Activated T-cell treated with anti-CD3 and anti-CD28 coated beads for 48 hours (primary cell): ENCODE results near the gene RBM17.
A peak's percentile ranks its signal among the peaks of the same experiment; 100 is the strongest.
"Not testable (repeated sequence)": the region's sequence is repeated elsewhere in the genome, so short reads cannot be mapped to it uniquely, and the experiment has no call there.

ENCODE experiments used
- DNase-seq: peaks from one replicate; pipeline ENCODE4 v3.0.0-alpha.2; 2020; ENCODE audit warnings: low read depth

Gene RBM17

DNA sequence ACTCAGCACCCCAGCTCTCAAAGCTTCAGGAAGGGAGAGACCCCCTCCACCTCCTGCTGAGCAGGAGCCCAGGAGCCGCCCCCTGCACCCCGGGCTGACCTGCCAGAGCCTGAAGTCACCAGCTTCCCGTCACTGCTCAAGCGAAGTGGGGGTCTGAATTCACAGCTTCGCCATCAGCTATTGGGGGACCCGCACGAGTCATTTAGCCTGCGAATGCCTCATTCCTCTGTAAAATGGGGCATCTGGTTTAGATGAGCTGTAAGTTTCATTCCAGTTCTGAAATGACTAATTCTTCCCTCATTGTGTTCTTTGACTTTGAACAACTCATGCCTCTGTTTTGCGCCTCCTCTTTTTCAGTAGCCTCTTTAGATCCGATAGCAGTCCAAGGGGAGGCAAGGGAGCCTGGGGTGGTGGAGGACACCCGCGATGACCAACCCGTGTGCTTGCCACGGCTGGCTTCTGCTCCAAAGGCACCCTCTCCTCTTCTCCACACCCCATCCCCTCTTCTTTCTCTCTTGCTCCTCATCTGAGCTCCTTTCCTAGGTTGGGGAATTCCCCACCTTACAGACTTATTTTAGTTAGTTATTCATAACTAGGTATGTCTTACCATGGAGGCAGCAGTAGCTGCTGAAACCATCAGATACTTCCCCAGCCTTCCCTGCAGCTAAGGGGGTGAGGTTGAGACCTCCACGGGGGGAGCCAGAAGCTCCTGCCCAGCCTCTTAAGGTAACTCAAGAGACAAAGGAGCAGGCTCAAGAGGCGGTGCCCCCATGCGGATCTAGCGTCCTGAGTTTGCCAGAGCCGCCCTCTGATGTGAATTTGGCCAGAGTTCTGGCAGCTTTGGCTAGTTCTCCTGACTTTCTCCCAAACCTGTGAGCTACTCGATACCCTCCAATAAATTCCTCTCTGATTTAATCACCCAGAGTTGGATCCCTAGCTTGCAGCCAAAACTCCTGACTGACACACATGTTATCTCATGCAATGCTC, 47.7 kb downstream of the RBM17 start:
- peak; percentile 69 for DNase-seq

DNA sequence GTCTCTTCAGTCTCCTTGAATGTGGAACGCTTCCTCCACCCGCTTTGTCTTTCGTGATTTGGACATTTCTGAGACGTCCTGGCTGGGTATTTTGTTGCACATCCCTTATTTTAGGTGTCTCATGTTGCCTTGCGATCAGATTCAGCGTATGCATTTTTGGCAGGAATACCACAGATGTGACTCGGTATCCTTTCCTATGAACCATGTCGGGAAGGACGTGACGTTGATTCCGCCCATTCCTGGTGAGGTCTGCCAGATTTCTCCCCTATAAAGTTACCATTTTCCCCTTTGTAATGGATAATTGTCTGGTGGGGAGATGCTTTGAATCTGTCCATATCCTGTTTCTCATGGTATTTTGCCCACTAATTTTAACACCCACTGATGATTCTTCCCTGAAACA, 49.6 kb downstream of the RBM17 start:
- DNase-seq = no peak

DNA sequence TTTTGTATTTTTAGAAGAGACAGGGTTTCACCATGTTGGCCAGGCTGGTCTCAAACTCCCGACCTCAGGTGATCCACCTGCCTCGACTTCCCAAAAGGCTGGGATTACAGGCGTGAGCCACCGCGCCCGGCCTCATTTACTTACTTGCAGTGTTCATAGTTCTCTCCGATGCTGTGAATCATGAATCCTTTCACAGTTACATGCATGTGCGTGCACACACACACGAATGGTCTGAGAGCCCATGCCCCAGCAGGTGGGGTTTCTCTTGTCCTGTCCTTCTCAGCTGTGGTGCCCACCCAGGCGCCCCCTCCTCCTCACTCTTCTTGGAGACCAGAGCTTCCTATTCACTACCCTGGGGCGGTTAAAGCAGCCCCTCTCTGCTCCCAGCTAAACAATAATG, 50.6 kb downstream of the RBM17 start:
- DNase-seq = no peak

DNA sequence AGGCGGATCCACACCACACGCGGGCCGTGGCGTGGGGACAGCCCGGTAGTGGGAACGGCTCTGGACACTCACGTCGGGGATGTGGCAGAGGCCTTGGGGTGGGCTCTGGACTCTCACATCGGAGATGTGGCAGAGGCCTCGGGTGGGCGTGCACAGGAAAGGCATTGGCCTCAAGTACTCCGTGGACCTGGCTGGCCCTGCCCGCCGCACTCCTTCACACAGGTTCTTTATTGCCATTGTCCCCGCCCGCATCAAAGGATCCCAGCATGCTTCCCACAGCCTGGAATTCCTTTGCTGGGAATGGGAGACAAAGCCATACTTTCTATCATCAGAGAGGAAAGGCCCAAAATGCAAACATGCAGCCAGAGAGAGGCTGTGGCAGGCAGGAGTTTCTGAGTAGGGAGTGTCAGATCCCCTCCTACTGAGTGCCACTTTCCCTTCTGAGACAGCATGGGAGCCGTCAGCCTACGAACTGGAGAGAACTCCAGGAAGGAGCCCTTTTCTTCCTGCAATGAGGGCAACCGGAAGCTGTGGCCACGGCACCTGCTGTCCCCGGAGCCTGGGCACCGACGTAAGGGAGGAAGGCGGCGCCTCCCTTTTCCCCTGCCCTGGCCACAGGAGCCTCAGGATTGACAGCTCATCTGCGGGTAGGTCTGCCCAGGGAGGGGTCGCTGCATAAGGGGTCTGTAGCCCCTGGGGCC, 51.5 kb downstream of the RBM17 start:
- no peak for DNase-seq

DNA sequence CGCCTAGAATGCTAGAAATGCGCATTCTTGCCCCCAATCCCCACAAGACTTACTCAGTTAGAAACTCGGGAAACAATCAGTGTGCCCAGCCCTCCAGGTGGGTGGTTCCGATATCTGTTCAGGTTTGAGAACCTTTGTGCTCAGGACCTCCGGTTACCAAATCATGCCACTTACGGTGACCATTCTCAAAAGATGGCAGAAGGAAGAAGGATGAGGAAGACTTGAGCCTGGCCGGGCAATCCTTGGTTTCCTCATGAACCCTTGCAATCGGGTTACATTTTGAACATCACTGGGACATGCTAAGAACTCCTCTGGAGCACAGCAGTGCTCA, 52.1 kb downstream of the RBM17 start:
- DNase-seq = no peak

DNA sequence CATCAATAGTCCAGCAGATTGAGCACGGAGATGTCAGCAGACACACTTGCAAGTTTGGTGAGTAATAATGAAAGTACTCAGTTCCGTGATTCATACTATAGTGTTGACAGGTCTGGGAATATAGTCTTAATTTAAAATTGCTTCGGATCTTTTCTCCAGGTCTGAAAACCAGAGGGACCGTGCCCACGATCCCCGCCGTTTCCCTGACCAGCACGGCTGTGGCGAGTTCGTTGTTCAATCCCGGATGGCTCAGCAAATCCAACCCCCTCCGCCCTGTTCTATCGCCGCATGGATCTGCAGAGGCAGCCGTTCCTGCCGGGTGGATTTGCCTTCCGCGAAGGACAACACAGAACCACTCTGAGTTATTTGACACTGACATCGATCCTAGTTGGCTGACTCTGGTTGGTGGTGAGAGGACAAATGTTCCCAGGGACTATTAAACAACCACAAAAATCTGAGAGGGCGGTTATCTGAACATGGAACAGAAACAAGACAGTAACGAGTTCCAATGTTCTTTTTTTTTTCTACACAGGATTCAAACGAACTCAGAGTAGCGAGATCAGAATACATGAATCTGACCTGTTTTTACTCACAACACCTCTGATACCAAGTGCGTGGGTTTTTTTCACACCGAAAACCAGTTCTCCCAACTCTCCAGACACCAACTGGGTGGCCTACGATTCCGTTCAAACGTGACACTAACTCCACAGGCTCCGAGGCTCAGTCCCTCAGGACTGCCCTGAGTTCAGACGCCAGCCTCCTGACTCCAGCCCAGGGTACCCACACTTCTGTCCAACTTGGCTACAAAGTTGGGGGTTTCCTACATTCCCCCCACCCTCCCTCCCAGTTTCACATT, 52.7 kb downstream of the RBM17 start:
- DNase-seq = no peak

DNA sequence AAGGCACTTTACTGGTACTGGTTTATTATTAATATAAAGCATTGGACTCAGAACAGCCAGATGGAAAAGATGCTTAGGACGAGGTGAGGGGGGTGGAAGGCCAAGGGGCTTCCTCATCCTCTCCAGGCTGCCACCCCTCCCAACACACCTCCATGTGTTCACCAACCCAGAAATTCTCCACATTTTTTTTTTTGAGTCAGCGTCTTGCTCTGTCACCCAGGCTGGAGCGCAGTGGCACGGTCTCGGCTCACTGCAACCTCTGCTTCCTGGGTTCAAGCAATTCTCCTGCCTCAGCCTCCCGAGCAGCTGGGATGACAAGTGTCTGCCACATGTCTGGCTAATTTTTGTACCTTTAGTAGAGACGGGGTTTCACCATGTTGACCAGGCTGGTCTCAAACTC, 53.4 kb downstream of the RBM17 start:
- not testable (repeated sequence) for DNase-seq

DNA sequence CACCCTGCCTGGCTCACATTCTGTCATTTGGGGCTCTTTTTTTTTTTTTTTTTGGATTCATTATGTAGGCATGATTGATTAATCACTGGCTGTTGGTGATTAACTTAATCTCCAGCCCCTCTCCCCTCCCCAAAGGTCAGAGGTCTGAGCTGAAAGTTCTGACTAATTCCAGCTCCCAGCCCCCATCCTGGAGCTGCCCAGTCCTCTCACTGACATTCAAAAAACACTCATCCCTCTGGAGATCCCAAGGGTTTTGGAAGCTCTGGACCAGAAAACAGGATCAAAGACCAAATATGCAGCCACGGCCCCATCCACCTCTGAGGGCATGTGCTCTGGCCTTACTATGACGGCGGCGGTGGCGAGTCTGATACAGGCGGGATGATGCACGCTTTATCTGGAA, 53.8 kb downstream of the RBM17 start:
- no peak for DNase-seq

DNA sequence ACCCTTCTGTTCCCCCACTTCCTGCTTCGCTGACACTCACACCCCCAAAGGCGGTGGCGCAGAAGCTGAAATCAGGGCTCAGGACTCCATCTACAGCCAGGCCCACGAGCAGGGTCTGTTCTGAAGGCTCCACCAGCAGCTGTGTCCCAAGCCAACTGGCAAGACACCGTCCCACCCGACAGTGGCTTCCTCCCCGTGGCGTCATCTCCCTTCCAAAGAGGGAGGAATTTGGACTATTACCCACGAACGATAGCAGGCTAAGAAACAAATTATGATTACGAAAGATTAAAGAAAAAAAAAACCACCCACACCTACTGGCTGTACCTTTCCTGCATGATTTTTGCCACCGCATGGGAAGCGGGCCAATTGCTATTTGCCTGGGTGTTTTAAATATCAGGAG, 54.3 kb downstream of the RBM17 start:
- no peak for DNase-seq

DNA sequence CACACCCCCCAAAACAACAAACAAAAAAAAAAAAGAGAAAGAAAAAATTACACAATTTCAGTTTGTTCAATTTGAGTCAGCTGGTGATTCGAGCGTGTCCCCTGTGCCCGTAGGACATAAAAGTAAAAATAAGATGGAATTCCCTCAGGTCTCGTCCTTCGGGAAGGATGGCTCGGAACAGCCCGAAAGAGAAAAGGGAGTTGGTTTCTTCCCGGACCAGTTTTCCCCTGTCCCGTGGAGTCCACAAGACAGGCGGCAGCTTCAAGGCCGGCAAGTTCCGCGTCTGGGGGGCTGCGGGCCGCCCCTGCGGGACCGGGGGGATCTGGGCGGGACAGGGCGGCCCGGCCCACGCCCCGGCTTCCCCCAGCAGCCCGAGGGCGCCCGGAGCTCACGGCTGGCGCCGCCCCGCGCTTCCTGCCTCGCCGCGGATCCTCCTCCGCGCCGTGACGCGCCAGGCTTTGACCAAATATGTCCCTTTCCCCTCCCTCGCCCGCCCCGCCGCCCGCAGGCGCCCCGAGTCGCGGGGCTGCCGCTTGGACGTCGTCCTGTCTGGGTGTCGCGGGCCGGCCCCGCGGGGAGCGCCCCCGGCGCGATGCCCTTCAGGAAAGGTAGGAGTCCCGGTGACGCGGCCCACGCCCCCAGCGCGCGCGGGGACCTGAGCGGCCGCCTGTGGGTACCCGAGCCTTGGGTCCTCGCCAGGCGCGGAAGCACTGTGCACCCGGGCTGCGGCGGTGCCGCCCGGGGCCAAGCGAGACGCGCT, 55.8 kb downstream of the RBM17 start:
- peak; percentile 91 for DNase-seq

DNA sequence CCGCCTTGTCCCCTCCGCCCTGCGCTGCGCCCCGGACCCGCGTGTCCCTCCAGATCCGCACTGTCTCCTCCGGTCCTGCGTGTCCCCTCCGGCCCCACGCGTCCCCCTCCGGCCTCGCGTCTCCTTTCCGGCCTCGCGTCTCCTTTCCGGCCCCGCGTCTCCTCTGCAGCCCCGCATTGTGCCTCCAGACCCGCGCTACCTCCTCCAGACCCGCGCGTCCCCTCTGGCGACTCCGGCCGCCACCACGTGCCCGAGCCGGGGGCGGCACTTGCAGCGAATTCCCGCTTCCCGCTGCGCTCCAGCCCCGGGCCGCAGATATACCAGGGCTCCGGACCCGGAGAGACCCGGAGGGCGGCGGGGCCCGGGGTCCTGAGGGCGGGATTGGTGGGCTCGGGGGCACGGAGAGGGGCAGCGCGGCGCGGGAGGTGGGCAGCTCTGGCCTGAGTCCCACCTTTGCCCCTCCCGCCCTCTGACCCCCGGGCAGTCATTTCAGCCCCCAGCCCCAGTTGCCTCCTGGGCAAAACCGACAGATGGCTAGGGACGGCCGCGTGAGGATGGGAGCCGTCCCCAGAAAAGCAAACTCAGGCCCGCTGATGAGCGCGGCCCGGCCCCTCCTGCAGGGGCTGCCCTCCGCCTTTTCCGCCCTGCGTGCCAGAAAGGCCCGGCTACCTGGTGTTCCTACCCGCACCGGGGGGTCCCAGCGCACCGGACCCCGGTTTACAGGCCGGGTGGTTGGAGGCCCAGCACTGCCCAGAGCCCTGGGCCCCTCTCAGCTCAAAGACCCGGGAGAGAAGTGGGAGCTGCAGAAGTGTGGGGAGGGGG, 56.5 kb downstream of the RBM17 start:
- no peak for DNase-seq

DNA sequence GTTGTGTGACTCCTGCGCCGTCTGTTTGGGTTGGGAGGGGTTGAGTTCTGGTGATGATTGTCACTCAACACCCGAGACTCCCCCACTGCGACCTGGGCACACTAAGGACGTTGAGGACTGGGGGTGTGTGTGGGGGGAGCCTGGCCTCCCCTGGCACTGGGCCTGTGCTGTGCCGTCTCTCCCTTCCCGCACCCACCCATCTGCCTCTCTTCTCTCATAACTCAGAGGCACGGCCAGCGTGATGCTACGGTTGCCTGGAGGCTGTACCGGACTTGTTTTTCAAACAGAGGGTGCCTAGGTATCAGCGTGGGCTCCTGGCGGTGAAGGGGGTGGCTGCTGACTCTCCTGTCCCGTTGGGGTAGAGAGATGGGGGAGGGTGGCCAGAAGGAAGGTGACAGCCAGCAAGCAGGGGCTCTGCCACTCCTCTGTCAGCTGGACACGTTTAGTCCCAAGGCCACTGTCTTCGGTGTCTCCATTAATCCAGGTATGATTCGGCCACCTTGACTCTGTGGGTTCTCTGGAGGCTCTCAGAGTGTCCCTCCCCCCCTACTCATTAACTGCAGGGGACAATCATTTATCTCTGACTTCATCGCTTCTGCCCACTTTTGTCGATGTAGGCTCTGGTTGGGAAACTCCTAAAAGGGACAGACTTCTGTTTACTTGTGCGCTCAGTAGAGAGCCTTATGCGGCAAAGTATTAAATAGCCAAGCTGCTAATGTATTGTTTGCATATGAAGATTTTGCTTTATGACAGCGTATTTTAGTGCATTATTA, 57.4 kb downstream of the RBM17 start:
- no peak for DNase-seq

DNA sequence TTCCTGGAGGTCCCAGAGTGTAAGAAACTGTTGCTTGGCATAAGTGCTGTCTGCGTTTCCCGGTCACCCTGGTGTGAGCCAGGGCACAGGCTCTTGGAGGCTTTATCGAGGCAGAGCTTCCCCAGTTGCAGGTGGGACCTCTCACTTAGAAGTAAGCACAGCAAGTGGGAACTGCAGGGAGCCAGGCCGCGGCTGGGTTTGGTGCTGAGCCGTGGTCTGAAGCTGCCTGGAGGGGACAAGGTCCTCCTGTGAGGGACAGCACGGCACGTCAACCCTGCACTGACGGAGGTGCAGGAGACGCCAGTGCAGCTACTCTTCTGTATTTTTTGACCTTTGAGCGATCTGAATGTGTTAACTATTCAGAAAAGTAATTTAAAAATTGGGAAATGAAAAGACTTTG, 58.1 kb downstream of the RBM17 start:
- DNase-seq = no peak

DNA sequence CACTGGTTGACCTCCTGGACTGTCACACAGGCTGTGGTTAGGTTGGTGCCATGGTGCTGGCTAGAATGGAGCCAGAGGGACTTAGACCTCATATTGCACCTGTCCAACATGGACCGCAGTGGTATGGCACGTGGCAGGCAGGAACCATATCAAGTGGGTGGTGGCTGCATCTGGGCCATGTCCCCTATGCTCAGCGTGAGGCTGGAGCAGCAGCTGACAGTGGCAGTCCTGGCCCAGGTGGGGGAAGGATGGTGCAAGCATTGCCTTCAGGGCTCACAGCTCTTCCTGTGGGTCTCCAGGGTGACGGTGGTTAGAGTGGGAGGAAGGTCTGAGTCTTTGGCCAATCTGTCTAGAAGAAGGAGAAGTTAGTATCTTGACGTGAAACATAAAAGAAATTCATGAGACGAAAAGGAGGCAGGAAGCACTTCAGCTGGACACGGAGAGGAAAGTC, 59.4 kb downstream of the RBM17 start:
- DNase-seq = no peak

DNA sequence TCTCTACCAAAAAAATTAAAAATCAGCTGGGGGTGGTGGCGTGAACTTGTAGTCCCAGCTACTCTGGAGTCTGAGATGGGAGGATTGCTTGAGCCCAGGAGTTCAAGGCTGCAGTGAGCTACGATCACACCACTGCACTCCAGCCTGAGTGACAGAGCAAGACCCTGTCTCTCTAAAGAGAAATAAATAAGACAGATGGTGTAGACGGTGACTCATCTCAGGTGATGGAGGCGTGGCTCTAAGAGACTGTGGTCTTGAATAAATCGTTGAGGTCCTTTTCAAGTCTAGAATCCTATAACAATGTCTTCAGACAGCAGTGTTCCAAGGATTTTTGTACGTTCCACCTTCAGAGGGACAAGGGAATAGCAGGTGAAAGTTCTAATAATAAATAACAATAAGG, 60.1 kb downstream of the RBM17 start:
- DNase-seq = no peak

DNA sequence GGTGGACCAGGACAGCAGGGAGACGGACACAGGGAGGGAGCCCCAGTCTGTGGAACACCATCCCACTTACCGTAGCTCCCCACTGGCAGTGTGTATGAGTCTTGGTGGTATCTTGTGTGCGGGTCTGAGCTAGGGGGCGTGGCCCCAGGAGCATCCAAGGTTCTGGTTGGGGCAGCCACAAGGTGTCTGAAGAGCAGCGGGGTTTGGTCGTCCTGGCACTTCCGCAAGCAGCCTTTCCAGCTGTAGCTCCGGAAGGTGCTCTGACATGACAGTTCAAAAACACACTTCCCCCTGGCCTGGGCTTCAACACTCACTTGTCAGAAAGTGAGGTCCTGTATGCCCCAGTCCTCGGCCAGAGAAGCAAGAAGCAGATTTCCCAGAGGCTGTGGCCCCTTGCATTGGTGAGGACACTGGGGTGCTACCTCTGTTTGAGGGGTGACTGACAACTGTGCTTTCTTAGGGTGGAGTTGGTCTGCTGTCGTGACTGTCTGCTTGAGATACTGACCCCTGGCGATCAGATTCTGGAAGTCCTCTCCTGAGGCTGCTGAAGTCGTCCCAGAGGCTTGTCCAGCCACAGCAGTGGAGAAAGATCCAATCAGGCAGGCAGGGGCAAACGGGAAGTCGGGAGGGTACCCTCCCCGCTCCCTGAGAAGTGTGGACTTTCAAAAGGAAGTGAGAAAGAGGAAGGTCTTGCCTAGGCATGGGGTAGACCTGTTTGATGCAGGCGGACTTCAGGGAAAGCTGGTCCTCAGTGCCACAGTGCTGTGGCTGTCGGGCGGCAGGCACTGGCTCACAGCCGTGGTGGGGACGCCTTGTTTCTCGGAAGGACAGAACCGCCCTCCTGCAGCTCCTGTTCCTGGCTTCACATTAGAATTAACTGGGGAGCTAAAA, 62.5 kb downstream of the RBM17 start:
- no peak for DNase-seq

DNA sequence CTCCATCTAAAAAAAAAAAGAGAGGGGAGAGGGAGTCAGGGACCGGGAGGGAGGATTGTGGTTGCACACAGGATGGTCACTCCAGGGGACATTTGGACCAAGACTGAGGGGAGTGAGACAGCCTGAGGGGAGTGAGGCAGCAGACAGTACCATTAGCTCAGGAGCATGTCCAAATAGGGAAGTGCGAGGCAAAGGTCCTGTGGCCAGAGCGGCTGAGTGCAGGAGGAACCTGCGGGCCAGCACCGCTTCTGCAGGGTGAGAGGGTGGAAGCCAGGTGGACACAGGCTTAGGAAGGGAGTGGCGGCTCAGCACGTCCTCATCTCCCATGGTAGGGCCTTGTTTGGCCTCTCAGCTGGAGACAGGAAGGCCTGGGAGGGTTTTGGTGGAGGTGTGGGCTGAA, 65.0 kb downstream of the RBM17 start:
- no peak for DNase-seq

DNA sequence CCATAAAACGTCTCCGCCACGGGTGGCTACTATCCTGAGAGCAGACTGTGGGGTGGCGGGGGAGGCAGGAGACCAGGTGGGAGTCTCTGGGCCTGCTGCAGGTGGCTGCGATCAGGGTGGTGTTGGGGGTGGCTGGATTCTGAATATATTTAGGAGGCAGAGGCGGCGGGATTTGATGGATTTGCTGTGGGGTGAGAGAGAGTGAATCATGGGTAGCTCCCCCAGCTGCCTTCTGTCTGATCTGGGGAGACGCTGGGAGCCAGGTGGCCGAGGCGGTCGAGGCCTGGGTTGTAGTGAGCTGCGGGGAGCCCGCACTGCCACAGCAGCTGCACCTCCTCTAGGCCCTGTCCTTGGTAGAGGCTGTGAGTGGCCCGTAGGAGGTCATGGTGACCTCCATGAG, 65.7 kb downstream of the RBM17 start:
- no peak for DNase-seq

DNA sequence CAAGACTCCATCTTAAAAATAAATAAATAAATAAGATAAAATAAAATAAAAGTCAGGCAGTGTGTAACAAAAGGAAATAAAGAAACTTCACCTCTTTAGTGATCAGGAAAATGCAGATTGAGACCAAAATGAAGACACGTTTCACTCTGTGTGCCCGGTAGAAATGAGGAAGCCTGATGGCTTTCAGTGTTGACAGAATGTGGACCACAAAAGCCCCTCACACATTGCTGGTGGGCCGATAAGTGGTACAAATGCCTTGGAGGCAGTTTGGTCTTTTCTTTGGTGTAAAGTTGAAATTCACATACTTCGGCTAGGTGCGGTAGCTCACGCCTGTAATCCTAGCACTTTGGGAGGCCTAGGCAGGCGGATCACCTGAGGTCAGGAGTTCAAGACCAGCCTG, 69.4 kb downstream of the RBM17 start:
- DNase-seq = no peak
